OCI-M1 (cell line): ENCODE measurements around the gene KIF15.
"Not testable (repeated sequence)": the region's sequence is repeated elsewhere in the genome, so short reads cannot be mapped to it uniquely, and the experiment has no call there.

Experiments
- DNase-seq: peaks from one replicate; lab custom pipeline; 2025; lab: John Stamatoyannopoulos, UW

KIF15 gene, protein sequence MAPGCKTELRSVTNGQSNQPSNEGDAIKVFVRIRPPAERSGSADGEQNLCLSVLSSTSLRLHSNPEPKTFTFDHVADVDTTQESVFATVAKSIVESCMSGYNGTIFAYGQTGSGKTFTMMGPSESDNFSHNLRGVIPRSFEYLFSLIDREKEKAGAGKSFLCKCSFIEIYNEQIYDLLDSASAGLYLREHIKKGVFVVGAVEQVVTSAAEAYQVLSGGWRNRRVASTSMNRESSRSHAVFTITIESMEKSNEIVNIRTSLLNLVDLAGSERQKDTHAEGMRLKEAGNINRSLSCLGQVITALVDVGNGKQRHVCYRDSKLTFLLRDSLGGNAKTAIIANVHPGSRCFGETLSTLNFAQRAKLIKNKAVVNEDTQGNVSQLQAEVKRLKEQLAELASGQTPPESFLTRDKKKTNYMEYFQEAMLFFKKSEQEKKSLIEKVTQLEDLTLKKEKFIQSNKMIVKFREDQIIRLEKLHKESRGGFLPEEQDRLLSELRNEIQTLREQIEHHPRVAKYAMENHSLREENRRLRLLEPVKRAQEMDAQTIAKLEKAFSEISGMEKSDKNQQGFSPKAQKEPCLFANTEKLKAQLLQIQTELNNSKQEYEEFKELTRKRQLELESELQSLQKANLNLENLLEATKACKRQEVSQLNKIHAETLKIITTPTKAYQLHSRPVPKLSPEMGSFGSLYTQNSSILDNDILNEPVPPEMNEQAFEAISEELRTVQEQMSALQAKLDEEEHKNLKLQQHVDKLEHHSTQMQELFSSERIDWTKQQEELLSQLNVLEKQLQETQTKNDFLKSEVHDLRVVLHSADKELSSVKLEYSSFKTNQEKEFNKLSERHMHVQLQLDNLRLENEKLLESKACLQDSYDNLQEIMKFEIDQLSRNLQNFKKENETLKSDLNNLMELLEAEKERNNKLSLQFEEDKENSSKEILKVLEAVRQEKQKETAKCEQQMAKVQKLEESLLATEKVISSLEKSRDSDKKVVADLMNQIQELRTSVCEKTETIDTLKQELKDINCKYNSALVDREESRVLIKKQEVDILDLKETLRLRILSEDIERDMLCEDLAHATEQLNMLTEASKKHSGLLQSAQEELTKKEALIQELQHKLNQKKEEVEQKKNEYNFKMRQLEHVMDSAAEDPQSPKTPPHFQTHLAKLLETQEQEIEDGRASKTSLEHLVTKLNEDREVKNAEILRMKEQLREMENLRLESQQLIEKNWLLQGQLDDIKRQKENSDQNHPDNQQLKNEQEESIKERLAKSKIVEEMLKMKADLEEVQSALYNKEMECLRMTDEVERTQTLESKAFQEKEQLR (N-terminal part only)

DNA sequence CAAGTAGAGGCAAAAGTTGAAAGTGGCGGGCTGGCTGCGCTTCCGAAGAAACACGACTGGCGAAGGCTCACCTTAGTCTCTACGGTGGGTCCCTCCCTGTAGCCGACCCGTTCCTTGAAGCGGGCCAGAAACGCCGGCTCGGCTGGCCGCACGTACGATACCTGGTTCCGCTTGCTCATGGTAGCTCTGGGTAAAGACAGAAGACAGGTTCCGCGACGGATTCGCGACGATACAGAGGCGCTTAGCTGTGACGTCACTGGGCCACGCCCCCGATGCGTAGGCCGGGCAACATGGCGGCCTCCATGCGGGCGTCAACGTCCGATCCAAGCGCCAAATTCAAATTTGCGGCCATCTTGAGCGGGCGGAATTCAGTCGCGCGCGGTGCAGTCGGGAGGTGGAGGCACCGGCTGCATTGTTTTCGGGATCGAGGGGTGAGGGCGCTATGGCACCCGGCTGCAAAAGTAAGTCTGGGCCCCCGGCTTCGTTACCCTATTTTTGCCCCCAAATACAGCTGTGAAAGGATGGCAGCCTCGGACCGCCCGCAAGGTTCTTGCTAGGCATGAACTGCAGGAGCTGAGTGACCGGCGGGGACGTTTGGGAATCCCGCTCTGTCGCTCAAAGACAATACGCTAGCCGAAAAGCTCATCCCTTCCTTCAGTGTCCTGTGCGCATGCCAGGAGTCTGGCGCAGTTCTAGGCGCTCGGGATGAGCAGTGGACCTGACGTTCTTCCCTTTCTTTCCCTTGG is at the start of gene KIF15, which contains the start of gene KIAA1143:
TSS of gene KIF15 (plus strand) at position 371 of the 746 bp plus-strand sequence. CDS start at position 443, 72 bp downstream.
TSS of gene KIAA1143 (minus strand) at position 196 of the 746 bp plus-strand sequence. CDS start at position 179, 17 bp downstream.
- DNase-seq, result peak; percentile 98

DNA sequence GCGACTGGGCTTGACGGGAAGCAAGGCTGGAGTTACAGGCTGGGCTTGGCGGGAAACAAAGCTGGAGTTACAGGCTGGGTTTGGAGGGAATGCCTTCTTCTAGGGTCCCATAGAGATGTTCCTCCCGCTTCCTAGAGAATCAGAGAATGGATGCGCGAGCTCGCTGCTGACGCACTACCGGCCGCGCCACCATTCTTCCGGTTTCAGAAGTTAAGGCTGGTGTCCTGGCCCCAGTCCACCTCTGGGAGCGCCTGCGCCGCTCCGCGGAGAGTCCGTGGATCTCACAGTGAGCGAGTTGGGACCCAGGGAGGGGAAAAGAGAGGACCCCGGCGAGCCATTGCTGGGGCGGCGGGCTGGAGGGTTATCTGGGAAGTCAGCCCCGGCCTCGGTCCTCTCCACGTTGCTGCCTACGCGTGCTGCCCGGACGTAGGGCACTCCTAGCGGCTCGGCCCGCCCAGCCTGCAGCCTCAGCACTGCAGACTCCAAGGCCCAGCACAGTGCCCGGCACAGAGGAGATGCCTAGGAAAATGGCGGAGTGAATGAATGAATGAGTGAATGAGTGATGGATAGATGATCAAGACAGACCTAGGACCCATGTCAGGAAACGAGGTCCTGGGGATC is 49.0 kb upstream of the KIF15 start, which contains the start of gene ZNF502:
TSS of gene ZNF502 (plus strand) at position 206 of the 621 bp plus-strand sequence. CDS start 7,602 bp downstream, outside the sequence.
- DNase-seq, result peak; percentile 93

DNA sequence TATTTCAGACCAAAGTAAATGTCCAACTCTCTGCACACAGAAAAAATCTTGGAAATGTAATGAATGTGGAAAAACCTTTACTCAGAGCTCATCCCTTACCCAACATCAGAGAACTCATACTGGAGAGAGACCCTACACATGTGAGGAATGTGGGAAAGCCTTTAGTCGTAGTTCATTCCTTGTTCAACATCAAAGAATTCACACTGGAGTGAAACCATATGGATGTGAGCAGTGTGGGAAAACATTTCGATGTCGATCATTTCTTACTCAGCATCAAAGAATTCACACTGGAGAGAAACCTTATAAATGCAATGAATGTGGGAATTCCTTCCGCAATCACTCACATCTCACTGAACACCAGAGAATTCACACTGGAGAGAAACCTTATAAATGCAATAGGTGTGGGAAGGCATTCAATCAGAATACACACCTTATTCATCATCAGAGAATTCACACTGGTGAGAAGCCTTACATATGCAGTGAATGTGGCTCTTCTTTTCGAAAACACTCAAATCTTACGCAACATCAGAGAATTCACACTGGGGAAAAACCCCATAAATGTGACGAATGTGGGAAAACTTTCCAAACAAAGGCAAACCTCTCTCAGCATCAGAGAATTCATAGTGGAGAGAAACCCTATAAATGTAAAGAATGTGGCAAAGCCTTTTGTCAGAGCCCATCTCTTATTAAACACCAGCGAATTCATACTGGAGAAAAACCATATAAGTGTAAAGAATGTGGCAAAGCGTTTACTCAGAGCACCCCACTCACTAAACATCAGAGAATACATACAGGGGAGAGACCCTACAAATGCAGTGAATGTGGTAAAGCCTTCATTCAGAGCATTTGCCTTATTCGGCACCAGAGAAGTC is 40.1 kb upstream of the KIF15 start:
- DNase-seq, result peak; percentile 18

DNA sequence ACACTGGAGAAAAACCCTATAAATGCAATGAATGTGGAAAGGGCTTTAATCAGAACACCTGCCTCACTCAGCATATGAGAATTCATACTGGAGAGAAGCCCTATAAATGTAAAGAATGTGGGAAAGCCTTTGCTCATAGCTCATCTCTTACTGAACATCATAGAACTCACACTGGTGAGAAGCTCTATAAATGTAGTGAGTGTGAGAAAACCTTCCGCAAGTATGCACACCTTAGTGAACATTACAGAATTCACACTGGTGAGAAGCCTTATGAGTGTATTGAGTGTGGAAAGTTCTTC is 39.5 kb upstream of the KIF15 start:
- DNase-seq, result no peak

DNA sequence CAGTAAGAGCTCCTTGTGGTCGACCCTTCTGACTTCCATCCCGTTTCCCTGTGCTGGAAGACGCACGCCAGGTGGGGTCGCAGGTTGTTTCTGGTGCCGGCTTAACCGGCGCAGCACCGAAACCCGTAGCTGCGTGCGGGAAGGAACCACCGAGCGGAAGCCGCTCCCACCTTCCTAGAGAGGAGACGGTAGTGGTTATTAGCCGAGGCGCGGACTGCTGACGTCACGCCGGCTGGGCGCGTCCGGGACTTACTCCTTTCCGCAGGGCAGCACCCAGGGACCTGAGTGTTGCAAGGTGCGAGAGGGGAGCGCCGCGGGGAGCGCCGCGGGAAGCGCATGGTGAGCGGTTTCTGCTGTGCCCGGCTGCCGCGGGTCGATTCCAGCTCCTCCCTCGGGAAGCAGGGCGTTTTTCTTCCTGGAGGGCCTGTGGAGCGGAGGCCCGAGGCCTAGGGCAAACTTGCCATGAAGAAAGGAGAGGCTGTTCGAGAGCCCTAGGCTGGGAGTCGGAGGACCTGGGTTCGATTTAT is 32.1 kb upstream of the KIF15 start, which contains the start of gene ZNF501:
TSS of gene ZNF501 (plus strand) at position 252 of the 527 bp plus-strand sequence. CDS start 4,787 bp downstream, outside the sequence.
- peak; percentile 95 for DNase-seq

DNA sequence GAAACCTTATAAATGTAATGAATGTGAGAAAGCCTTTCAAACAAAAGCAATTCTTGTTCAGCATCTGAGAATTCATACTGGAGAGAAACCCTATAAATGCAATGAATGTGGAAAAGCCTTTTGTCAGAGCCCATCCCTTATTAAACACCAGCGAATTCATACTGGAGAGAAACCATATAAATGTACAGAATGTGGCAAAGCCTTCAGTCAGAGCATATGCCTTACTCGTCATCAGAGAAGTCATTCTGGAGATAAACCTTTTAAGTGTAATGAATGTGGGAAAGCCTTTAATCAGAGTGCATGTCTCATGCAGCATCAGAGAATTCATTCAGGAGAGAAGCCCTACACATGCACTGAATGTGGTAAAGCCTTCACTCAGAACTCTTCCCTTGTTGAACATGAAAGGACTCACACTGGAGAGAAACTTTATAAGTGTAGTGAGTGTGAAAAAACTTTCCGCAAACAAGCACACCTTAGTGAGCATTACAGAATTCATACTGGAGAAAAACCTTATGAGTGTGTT is 26.9 kb upstream of the KIF15 start:
- DNase-seq, result no peak

- no peak for DNase-seq
These were observed 532 bp upstream of the KIF15 start for GRCh38 chr3:44761101-44761423.

DNA sequence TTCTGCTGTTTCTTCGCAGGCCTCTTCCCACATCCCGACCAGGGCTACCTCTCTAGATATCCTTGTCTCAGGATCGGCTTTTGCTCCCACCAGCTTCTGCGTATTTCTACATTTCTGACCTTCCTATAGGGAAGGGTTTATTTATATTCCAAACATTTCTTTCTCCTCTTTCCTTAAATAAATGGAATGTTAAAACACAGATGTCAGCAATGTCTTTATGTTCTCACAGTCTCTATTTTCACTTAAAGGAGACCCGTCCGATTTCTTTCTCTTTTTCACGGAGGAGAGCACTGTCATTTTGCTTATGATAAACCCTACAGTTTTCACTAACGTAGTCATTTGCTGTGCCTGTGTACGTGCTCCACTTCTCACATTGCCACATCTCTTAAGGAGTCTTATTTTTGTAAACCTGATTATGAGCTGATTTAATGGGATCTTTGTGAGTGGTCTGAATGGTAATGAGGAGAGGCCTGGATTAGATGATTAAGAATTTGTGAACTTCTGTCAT is 630 bp downstream of the KIF15 start:
- DNase-seq, result peak; percentile 71

GRCh38 chr3:44762690-44763089 is 1.1 kb downstream of the KIF15 start:
- no peak for DNase-seq

DNA sequence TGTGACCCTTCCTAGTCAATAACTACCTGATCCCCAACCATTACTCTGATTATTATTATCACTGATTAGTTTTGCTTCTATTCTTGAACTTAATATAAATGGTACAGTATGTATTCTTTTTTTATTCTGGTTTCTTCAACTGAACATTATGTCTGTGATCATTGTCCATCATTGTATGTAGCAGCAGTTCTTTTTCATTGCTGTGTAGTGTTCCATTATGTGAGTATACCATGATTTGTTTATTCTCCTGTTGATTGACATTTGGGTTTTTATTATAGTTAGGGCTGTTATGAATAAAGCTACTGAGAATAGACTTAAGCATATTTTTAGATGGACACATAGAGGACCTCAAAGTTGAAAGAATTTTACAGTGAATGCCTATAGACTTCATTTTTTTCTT is 2.7 kb downstream of the KIF15 start:
- no peak for DNase-seq

- DNase-seq, result no peak
These were observed 10.0 kb downstream of the KIF15 start for GRCh38 chr3:44771424-44772098.

DNA sequence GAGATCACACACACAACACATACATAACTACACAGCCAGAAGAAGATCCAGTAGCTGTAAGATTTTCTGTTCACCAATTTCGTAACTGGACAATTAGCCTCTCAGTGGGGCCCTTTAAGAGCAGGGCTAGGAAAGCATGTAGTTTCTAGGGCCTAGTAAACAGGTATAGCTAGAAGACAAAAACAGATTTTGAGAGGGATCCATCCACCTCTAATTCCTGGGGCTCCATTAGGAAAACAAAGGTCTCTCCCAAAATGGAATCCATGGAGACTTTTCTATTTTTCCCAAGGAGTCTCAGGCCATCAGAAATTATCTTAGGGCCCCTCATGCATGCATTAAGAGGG is 10.5 kb downstream of the KIF15 start:
- DNase-seq, result peak; percentile 5

DNA sequence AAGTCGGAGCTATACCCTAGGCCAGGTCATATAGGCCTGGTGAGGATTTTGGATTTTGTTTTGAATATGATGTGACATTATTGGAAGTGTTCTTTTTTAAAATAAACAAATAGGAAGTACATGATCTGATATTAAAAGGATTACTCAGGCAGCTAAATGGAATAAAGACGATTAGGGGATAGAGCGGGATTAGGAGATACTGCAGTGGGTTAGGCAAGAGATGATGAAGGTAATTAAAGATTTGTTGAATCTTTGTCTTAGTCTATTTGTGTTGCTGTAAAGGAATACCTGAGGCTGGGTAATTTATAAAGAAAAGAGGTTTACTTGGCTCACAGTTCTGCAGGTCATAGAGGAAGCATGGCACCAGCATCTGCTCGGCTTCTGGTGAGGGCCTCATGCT is 21.3 kb downstream of the KIF15 start:
- no peak for DNase-seq

DNA sequence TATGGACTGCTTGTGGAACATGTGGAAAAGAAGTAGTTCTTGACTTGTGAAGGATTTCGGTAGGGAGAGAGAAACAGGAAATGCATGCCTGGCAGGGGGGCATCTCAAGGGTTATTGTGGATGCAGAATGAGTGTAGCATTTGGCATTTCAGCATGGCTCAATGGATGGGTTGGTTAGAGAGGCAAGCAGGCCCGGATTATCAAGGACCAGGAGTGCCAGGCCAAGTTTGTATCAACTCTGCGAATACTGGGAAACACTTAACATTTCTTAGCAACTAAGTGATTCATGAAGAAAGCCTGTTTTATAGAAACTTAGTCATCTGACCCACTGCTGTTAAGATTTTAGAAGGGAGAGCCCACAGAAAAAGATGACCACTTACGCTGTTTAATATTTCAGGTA is 33.6 kb downstream of the KIF15 start:
- DNase-seq, result no peak

GRCh38 chr3:44802011-44802410 is 40.4 kb downstream of the KIF15 start:
- DNase-seq, result no peak

- DNase-seq, result no peak
These were observed 41.7 kb downstream of the KIF15 start for GRCh38 chr3:44803298-44803697.

- no peak for DNase-seq
These were observed 44.4 kb downstream of the KIF15 start for GRCh38 chr3:44805960-44806359.

- no peak for DNase-seq
These were observed 53.2 kb downstream of the KIF15 start for GRCh38 chr3:44814751-44815150.

DNA sequence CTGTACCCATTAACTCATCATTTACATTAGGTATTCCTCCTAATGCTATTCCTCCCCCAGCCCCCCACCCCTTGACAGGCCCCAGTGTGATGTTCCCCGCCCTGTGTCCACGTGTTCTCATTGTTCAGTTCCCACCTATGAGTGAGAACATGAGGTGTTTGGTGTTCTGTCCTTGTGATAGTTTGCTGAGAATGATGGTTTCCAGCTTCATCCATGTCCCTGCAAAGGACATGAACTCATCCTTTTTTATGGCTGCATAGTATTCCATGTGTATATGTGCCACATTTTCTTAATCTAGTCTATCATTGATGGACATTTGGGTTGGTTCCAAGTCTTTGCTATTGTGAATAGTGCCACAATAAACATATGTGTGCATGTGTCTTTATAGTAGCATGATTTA is 54.7 kb downstream of the KIF15 start:
- not testable (repeated sequence) for DNase-seq
